ENCODE results near the gene PAQR8.

GRCh38 chr6:52369234-52369633 lies 7.3 kb downstream of the PAQR8 start:
- no peak for TF ChIP-seq CTCF (conservative IDR thresholded peaks at IDR 0.05; ENCODE audit: low read depth, low read length)
- TF ChIP-seq EZH2 (IDR thresholded peaks at IDR 0.05; ENCODE audit: low read length, unreplicated experiment), result no peak

Data from PC-3 (cell line).